Measurements from ENCODE around the gene WDR37. TPM values are rescaled to one million over a fixed set of nuclear protein-coding genes. Genes with fewer than 3 reads are reported as not detected.
A peak's percentile ranks its signal among the peaks of the same experiment; 100 is the strongest.
"Not testable (repeated sequence)": the region's sequence is repeated elsewhere in the genome, so short reads cannot be mapped to it uniquely, and the experiment has no call there.

The WDR37 gene
- total RNA-seq, 1 donor from 2014 or later, result 38.5 TPM

DNA sequence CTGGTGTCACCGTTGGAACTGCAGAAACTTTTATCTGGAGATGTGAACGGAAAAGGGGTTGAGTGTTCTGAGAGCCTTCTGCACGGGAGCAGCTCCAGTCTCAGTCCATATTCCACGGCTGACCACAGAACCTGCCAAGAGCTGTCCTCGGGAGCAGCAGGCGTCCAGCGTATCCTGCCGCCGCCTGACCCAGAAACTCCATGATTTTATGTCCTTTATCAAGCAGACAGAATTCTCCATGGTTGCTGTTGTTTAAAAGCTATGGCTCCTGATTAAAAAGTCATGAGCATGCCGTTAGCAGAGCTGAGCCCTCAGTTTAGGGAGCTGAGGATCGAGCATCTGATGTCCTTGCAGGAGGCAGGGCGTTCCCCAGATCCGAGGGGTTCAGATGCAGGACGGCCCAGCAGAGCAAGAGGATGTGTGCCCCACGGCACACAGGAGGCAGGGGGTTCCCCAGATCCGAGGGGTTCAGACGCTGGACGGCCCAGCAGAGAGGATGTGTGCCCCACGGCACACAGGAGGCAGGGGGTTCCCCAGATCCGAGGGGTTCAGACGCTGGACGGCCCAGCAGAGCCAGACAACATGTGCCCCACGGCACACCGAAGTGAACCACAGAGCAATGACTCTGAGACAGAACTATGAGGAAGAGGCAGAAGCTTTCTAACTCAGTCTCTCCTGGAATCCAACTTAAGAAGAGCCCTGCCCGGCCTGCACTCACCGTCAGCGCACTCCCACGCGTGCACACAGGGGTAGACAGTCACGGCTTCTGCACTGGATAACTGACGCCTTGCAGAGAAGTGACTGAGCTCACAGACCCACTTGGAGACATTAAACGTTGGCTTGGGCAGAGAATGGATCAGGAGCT, 96.4 kb downstream of the WDR37 start:
- DNase-seq (ENCODE audit: low spot score), result no peak

DNA sequence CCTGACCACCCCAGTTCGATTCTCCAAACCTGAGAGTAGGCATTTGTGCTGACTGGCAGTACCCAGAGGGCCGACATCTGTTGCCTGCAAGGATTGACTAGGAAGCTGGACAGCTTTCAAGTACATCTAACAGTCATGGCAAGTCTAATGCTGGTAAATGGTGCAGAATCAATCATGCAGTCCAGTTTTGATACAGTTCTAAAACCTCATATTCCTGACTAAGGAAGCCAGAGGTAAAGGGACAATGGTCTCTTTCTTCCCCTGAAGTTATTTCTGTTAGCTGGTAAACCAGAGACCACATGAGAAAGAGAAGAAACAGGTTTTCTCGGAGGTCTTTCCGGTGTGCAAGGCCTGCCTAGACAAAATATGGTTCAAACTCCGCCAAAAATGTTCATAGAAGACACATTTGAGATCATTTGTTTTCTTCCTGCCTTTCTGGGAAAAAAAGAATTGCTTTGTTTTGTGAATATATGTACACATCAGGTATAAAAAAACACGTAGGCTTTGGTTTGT, 97.1 kb downstream of the WDR37 start:
- DNase-seq (ENCODE audit: low spot score), result no peak

DNA sequence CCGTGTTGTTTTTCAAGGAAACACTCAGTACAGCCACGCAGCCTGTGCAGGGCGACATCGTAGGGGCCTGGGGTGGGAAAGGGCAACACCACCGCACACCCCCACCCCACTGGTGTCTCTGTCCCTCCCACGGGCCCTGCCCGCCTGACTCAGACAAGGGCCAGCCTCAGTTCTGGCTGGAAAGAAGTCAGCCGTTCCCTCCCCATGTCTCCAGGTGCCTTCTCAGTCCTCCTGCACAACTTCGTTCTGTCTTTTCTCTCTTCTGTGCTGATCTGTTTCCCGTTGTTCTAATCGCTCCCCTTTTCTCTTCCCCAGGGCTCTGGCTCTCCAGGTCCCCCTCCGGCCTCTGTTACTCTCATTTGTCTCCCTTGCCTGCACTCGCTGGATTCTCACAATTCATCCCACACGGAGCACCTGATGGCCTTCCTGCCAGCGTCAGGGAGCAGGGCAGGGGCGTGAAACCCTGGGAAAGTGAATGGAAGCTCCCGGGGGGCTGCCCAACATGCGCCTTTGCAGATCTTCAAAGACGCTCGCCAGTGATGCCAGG, 97.7 kb downstream of the WDR37 start:
- no peak for DNase-seq (ENCODE audit: low spot score)

DNA sequence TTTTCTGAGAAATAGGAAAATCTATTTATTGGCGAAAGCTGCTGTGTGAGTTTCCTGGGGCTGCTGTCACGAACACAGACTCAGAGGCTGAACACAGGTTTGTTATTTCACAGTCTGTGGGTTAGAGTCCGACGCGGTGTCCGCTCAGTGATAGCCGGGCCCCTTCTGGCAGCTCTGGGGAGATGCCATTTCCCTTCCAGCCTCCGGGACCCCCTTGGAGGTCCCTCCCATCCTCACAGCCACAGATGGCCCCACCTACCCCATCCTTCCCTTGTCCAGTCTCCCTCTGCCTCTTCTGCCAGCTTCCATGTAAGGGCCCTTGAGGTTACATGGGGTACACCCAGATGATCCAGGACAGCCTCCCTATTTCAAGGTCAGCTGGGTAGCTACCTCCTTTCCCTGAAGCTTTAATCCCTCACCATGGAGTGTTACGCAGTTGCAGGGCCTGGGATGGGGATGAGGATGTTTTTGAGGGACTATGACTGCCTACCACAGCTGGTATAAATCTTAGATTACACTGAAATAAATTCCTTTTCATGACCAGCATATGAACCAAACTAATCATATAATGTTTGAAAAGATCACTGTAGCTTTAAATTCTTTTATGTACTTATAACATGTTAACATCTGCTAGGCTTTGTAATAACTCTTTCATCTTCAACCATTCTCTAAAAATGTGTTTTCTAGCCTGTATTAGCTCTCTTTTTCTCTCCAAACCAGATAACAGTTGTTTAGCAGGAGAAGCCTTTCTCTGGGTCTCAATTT, 98.5 kb downstream of the WDR37 start:
- peak; percentile 73 for DNase-seq (ENCODE audit: low spot score)

DNA sequence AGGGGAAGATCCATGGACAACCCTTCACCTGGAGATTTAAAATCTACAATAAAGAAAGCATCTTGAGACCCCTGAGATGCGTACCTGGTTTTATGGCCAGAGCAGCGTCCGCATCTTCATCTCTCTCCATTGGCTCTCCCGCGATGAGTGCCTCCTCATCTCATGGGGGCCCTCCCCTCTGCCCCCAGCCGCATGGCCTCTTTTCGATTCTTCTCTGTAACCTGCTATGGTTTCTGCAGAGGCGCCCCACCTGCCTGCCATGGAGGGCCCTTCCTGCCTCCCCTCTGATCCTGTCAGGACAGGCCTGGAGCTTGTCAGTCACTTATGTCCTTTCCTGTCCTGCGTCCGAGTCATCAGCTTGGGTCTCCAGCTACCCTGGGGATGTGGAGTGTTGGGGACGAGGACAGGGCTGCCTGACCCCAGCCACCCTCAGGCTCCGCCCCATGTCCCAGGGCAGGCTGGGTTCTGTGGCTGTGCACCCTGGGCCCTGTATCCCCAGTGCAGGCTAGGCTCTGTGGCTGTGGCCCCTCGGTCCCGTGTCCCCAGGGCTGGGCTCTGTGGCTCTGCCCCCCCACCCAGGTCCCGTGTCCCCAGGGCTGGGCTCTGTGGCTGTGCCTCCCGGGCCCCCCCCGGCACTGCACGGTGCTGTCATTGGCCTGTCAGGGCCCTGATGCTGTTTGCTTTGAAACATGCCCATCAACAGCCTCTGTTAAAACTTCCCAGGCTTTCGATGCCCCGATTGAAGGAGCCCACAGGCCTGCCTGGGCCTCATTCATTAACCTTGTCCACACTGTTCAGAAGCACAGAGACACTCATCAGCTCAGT, 99.8 kb downstream of the WDR37 start:
- no peak for DNase-seq (ENCODE audit: low spot score)

DNA sequence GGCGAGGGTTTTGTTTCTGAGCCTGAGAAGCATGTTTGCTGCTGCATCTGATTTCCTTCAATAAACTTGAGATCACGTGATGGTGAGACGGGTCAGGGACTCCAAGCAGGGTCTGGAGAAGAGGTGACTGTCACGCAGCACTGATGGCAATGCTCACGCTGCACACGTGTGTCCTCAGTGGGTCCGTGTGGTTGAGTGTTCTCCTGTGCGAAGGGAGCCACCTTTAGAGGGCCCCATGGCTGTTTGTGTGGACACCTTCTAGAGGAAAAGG, 100.4 kb downstream of the WDR37 start:
- no peak for DNase-seq (ENCODE audit: low spot score)

DNA sequence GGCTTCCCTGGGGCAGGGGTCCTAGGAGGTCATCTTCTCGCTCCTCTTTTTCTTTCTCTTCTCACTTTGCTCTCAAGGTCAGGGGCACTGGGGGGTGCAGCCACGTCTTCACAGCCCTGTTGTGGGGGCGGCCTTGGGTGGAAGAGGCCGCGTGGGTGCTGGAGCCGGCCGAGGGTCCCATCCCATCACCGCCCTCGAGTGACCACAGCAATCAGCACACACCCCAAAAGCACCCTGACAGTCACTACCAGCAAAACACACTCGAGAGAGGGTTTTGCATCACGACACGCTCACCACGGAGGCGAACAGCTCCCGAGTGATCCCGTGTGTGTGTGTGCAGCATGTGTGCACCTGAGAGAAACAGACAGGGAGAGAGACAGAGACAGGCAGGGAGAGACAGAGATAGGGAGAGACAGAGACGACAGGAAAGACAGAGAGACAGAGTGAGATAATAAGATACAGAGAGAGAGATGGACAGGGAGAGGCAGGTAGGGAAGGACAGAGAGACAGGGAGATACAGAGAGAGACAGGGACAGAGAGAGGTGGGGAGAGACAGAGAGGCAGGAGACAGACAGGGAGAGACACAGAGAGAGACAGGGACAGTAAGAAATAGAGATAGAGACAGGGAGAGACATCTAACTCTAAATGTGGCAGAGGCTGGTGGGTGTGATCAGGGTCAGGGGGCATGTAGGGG, 100.9 kb downstream of the WDR37 start:
- DNase-seq (ENCODE audit: low spot score), result no peak

DNA sequence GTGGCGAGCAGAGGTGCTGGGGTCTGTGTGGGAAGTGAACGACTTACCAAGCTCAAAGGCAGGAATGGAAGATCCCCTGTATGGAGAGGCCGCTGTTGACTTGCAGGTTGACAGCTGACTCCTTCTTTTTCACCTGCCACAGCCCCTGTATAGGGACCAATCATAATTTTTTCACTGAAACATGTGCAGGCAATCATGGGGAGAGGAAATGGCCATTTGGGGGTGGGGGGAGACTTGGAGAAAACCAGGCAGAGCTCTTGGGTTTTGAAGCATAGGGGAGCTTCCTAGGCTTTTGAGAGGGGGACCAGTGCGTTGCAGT, 101.4 kb downstream of the WDR37 start:
- DNase-seq (ENCODE audit: low spot score), result no peak

DNA sequence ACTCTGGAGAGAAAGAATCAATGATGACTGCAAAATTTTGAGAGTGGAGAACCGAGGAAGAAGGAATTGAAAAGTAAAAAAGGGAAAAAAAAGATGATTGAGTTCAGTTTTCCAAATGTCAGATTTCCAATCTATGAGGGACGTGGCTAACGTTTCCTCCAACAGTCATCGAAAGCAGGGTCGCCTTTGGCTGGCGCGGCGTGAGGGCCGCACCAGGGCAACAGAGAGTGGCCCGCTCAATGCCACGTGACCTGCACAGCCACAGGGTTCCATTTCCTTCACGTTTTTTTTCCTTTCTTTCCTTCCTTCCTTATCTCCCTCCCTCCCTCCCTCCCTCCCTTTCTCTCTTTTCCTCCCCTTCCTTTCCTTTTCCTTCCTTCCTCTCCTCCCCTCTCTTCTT, 101.9 kb downstream of the WDR37 start:
- DNase-seq (ENCODE audit: low spot score), result no peak

DNA sequence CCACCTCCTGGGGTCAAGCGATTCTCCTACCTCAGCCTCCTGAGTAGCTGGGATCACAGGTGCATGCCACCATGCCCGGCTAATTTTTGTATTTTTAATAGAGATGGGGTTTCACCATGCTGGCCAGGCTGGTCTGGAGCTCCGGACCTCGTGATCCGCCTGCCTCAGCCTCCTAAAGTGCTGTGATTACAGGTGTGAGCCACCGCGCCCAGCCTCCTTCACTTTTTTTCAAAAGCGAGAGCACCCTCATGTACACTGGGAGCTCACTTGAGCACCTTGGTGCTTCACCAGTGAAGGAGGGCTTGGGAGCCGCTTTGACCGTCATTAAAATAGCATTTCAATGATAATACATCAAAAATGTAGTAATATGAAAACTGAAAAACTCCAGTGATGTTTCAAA, 102.4 kb downstream of the WDR37 start:
- DNase-seq (ENCODE audit: low spot score), result not testable (repeated sequence)

DNA sequence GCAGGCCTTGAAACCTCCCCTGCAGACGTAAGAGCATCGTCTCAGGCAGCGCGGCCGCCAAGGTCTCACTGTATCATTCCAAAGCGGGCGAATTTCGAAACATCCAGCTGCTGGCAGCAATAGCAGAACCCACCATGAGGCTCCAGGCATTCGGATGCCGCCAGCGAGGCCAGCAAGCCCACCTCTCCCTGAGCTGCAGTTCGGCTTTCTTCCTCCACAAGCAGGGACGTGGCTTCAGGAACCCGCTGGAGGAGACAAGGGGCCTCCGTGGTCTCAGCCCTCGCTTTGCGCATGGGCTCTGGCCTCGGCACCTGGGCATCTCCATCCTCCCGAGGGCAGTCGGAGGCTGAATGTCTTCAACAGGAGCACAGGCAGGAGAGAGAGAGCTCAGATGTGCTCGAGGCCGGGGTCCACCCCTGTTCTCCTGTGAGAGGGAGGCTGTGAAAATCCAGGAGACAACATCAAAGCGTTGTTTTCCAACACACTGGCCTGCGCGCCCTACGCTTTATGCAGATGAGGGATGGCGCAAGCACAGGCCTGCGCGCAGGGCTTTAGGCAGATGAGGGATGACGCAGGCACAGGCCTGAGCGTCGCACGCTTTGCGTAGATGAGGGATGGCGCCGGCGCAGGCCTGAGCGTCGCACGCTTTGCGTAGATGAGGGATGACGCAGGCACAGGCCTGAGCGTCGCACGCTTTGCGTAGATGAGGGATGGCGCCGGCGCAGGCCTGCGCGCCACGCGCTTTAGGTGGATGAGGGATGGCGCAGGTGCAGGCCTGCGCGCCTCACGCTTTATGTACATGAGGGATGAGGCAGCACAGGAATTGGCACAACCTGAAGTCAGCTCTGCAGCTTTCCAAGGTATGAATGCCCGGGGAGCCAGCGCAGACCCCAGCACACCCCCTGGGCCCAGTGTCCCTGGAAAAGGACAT, 103.2 kb downstream of the WDR37 start:
- no peak for DNase-seq (ENCODE audit: low spot score)

DNA sequence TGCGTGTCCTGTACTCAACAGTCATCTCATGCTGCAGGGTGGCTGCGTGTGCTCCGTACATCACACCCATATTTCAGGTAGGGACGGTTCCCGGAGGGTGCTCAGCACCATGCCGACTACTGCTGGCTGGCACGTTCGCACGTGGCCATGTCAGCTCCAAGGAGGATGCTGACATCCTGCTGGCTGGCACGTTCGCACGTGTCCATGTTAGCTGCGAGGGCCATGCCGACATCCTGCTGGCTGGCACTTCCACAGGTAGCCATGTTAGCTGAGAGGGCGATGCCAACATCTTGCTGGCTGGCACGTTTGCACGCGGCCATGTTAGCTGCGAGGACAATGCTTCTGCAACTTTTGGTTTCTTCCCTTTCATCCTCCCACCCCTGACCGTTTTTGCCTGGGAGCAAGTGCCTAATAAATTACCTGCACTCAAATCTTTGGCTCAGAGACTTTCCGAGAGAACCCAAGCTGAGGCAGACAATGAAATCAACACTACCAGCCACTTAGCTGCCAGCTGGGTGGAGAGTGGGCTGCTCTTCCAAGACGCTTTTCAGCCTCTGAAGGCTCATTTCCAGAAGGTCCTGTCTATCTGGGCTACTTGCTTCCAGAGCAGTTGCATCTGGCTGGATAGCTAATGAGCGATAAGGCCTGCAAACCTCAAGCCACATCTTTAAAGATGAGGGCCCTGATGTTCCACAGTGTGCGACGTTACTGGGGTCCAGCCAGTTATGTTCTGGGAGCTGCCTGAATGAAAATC, 104.6 kb downstream of the WDR37 start:
- no peak for DNase-seq (ENCODE audit: low spot score)

DNA sequence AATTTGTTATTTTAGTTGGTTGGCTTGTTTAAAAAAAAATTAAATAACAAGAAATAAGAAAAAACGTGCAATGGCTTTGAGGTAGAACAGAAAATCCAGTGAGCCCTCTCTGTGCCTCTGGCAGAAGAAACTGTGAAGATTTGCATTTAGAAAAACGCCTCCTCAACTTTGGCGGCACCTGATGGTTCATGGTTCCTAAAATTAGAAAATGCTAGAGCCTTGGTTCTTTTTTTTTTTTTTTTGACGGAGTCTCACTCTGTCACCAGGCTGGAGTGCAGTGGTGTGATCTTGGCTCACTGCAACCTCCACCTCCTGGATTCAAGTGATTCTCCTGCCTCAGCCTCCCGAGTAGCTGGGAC, 105.1 kb downstream of the WDR37 start:
- not testable (repeated sequence) for DNase-seq (ENCODE audit: low spot score)

DNA sequence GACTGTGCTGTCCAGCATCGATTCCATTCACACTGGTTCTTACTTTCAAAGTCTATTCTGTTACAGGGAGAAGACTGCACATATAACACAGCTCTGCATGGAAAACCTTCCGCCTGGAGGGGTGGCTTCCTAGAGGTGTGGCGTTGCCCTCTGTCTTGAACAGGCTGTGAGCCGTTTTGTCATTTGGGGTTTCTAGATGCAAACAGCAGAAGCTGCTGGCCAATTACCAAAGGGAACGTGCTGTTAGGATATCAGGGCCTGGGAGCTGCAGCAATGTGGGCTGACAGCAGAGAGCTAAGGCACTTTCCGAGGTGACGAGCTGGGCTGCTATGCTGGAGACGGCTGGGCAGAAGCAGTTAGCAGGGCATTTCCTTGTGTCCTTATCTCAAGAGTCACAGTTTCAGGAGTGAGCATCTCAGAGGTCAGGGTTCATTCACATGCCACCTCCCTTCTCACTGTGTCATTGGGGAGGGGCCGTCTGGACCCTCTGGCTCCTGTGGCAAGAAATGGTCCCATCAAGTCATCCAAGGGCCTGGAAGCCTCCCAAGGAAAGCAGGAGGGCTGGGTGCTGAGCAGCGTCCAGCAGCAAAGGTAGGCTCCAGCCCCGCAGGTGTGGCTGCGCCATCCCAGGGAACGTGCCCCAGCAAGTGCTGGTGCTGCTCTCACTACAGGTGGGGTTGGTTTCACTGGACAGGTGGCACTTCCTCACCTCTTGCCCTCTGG, 106.5 kb downstream of the WDR37 start:
- DNase-seq (ENCODE audit: low spot score), result no peak

DNA sequence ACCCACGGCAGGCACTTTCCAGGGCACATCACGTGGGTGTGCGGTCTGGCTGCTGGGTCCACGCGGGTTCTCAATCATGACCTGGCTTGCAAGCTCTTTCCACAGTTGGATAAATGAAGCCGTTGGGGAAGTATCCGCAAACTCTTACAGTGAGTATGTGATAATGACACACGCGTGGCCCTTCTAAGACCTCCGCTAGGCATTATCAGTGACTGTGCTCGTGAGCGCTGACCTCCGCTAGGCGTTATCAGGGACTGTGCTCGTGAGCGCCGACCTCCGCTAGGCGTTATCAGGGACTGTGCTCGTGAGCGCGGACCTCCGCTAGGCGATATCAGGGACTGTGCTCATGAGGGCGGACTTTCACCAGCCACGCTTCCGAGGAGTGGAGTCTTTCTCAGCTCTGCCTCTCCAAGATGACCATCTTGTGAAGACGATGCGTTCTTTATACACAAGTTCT, 107.0 kb downstream of the WDR37 start:
- no peak for DNase-seq (ENCODE audit: low spot score)

DNA sequence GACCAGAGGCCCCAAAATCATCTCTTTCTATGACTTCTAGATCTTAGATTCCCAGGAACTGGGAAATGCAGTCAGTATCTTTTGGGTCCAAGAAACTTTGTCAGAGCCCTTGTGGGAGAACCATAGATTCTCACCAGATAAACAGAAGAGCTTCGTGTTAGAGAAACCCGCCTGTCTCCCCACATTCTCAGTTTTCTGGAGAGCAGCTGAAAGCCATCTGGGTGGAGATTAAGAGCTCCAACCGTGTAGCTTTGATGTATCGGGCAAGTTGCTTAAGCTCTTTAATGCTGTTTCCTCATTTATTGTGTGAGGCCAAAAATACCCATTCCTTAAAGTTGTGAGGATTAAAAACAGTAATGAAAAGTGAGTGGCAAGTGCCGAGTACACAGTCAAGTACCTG, 107.6 kb downstream of the WDR37 start:
- no peak for DNase-seq (ENCODE audit: low spot score)

DNA sequence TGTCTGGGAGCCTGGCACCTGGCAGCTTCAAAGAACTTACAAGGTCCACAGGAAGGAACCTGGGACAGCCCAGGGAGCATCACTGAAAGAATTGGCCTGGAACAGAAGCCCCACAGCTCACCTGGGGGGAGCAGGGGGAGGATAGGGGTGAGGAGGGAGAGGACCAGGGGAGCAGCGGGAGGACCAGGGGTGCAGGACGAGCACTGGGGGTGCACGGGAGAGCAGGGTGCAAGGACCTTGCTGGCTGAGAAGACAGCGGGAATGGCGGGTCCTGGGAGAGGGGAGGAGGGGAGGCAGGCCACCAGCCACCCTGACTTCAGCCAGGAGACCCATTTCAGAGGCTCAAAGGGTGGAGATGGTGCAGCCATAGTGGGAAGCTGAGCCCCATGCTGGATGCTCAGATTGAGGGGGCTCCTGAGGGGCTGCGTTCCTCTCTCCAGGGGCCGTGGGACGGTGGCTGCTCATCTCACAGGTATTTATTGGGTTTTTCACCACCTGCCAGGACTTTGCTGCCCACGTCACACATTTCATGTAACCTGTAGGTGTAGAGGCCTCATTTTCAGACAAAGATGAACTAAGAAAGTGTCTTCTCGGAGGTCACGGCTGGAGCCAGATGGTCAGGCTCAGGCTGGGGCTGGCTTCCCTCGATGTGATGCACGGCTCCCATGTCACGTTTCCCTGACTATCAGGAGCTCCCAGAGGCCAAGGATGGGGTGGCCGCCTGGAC, 110.1 kb downstream of the WDR37 start:
- no peak for DNase-seq (ENCODE audit: low spot score)

DNA sequence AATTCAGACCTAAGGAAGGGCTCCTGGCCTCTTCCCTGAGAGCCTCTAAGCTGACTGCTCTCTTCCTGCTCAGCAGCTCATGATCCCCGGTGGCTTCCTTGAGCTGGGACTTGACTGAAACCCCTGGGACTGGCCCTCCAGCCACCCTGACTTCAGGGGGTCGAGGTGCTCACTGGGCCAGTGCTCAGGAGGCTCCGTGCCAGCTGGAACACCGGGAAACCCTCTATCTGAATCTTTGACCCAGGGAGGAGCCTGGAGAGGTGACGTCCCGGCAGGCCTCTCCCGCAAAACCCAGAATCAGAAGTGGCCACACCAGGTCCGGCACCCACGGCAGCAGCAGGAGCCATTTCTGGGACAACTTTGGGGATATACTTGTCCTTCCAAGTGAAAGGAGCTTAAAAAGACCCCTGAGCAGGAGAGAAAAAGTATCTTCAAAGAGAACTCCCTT, 110.7 kb downstream of the WDR37 start:
- no peak for DNase-seq (ENCODE audit: low spot score)
